Adrenal gland (tissue), 12 donors: ENCODE data around the gene TM9SF2. TPM values are rescaled to one million over a fixed set of nuclear protein-coding genes. Genes with fewer than 3 reads are reported as not detected.
"Not testable (repeated sequence)": the region's sequence is repeated elsewhere in the genome, so short reads cannot be mapped to it uniquely, and the experiment has no call there.

Experiments
- DNase-seq, 7 donors: peaks; one replicate each; pipeline ENCODE4 v3.0.0-alpha.2; 2019 to 2020
- H3K27ac ChIP-seq, 5 donors: fragments of 200-600 bp; sonication (generic) in 4 of 5; 1 replicate in 3 of 5; 2 replicates in 2 of 5; pipeline versions ENCODE4 v1.5.1 to v1.8.0; 2016 to 2020; ENCODE audit warnings: mild to moderate bottlenecking in 1 of 5
- H3K27me3 ChIP-seq: fragments of 200-600 bp; 2 replicates; pipeline ENCODE4 v1.8.0; 2021
- H3K36me3 ChIP-seq, 2 donors: fragments of 200-600 bp; replicated peaks in 1 of 2; 1 replicate in 1 of 2; 2 replicates in 1 of 2; pipeline versions ENCODE4 v1.5.1 to v1.8.0; 2018 to 2022
- H3K4me1 ChIP-seq, 2 donors: fragments of 200-600 bp; replicated peaks in 1 of 2; 1 replicate in 1 of 2; 2 replicates in 1 of 2; pipeline versions ENCODE4 v1.5.1 to v1.8.0; 2018 to 2021
- H3K4me3 ChIP-seq, 4 donors: fragments of 200-600 bp; sonication (generic) in 3 of 4; one replicate each; pipeline ENCODE4 v1.5.1; 2016 to 2018
- H3K9me3 ChIP-seq, 3 donors: fragments of 200-600 bp; sonication (generic) in 1 of 3; replicated peaks in 1 of 3; 1 replicate in 2 of 3; 2 replicates in 1 of 3; pipeline versions ENCODE4 v1.5.1 to v1.8.0; 2016 to 2021
- CTCF ChIP-seq, 6 experiments: fragments of 450-650 bp in 4 of 6; fragments of 200-600 bp in 2 of 6; sonication (generic) in 1 of 6; IDR thresholded peaks; 1 replicate in 5 of 6; 2 replicates in 1 of 6; pipeline versions ENCODE4 v1.5.1 to v1.8.0; 2016 to 2021; ENCODE audit warnings: antibody characterized with exemption in 6 of 6, mild to moderate bottlenecking in 2 of 6, moderate library complexity in 1 of 6
- POLR2A ChIP-seq, 2 donors: fragments of 450-650 bp; IDR thresholded peaks; one replicate each; pipeline ENCODE4 v1.6.1; 2017; ENCODE audit warnings: antibody characterized with exemption in 2 of 2, mild to moderate bottlenecking in 2 of 2, moderate library complexity in 1 of 2
- WGBS, 4 donors: extraction: QIAGEN DNeasy Blood & Tissue Kit in 2 of 4; methylation state at CpG; one replicate each; pipeline versions ENCODE4 v1.1.5 to v1.1.7; 2013 to 2017; 5-methylcytosine and 5-hydroxymethylcytosine counted together
- intact Hi-C, 2 donors: fragments of 100-400 bp; cut with DNase I; formaldehyde crosslinking; loops; one replicate each; pipeline versions ENCODE4 v1.14.1 to v1.15.0; 2022 to 2023
- polyA plus RNA-seq, 3 donors: library from polyadenylated mRNA; stranded (reverse); fragments of 200-250 nt in 2 of 3; fragments of 350-450 nt in 1 of 3; fragmentation: Illumina TruSeq in 1 of 3; extraction: RNeasy Lipid Tissue Mini Kit (QIAGEN cat#74804) in 1 of 3; gene quantifications; one replicate each; pipeline ENCODE4 v1.2.3, GENCODE V29; 2013 to 2014
- total RNA-seq, 9 donors: library from RNA; depleted of rRNA in 4 of 9; stranded (reverse); fragments of >200 nt in 4 of 9; fragments of 120-200 nt in 1 of 9; fragmentation: NEBNext Ultra II Directional in 1 of 9; extraction: Animal tissue kit (Norgen Biotek cat#: 25700) in 1 of 9; gene quantifications; one replicate each; pipeline versions ENCODE4 v1.1.0 to v1.2.4, GENCODE V29; 2013 to 2023
- donor health status: healthy with polysubstance abuse.
- donor health status: Bipolar disorder and iron deficiency.
- donor health status: DM: yes; HTN: yes; CAD: no.
- donor health status: DM: no; HTN: no; CAD: no.
- donor health status: DM: no; HTN: no; CAD: no.
- donor health status: DM: yes; HTN: yes; CAD: no.

The TM9SF2 gene
- total and polyA plus RNA-seq, 12 donors, result 22.7 to 153 (median 113) TPM

- Histone ChIP-seq H3K27ac (no peak overlapping the region), H3K4me1 (no peaks in the 10 kb centered on the region), H3K4me3 (no peak overlapping the region), H3K27me3 (no peaks in the 10 kb centered on the region), H3K36me3 (no peaks in the 10 kb centered on the region), H3K9me3 (no peaks in the 10 kb centered on the region)
- intact Hi-C loops, result no loop called here
- DNase-seq, result no peak
- no peak for TF ChIP-seq POLR2A (IDR thresholded peaks at IDR 0.05)
- no peak for TF ChIP-seq CTCF (IDR thresholded peaks at IDR 0.05)
- WGBS, 4 donors, result 80 to 85% (median 83%) methylated on average over 10 of the region's 10 CpGs
Observed at GRCh38 chr13:99459099-99459850, 42.0 kb upstream of the TM9SF2 start.

GRCh38 chr13:99460802-99461201, 40.5 kb upstream of the TM9SF2 start:
- H3K9me3 ChIP-seq, H3K36me3 ChIP-seq, intact Hi-C loops, H3K4me3 ChIP-seq, H3K27me3 ChIP-seq, H3K27ac ChIP-seq, H3K4me1 ChIP-seq: not testable (repeated sequence)
- 70 to 83% (median 77%) methylated on average over 4 of the region's 4 CpGs for WGBS, 4 donors
- peak in 2 of 7 donors; percentile 14 to 17 for DNase-seq

GRCh38 chr13:99463646-99464397, 37.5 kb upstream of the TM9SF2 start:
- H3K36me3 ChIP-seq, result no peaks in the 10 kb centered on the region
- no peaks in the 10 kb centered on the region for H3K9me3 ChIP-seq
- no peaks in the 10 kb centered on the region for H3K27me3 ChIP-seq
- no peak overlapping the region for H3K4me3 ChIP-seq
- intact Hi-C loops, result no loop called here
- 93 to 99% (median 94%) methylated on average over 3 of the region's 3 CpGs for WGBS, 4 donors
- DNase-seq, result no peak
- H3K4me1 ChIP-seq, result no peaks in the 10 kb centered on the region
- peak overlapping the region in 2 of 5 donors; percentile 48 to 64 for H3K27ac ChIP-seq
- TF ChIP-seq POLR2A (IDR thresholded peaks at IDR 0.05), result no peak
- TF ChIP-seq CTCF (IDR thresholded peaks at IDR 0.05), result no peak

GRCh38 chr13:99464441-99464949, 36.8 kb upstream of the TM9SF2 start:
- DNase-seq, result no peak
- Histone ChIP-seq H3K27ac (peak overlapping the region in 2 of 5 donors; percentile 48 to 64), H3K36me3 (no peaks in the 10 kb centered on the region), H3K4me1 (no peaks in the 10 kb centered on the region), H3K4me3 (no peak overlapping the region), H3K27me3 (no peaks in the 10 kb centered on the region), H3K9me3 (no peaks in the 10 kb centered on the region)
- no peak for TF ChIP-seq POLR2A (IDR thresholded peaks at IDR 0.05)
- no peak for TF ChIP-seq CTCF (IDR thresholded peaks at IDR 0.05)
- WGBS, 4 donors, result 52 to 68% (median 57%) methylated on average over 9 of the region's 9 CpGs
- intact Hi-C loops, result no loop called here
